HepG2 (cell line): ENCODE measurements around the gene PDLIM7. TPM values are rescaled to one million over a fixed set of nuclear protein-coding genes. Genes with fewer than 3 reads are reported as not detected.

Source experiments
- AHR ChIP-seq: IDR thresholded peaks from 2 replicates; pipeline ENCODE4 v1.6.1; 2018; ENCODE audit warnings: missing genetic modification reagents, missing compliant biosample characterization
- ATM ChIP-seq: fragments of 450-650 bp; IDR thresholded peaks from 2 replicates; pipeline ENCODE4 v1.7.1; 2017; ENCODE audit warnings: mild to moderate bottlenecking, borderline replicate concordance
- E2F1 ChIP-seq: sonication (generic); formaldehyde crosslinking; IDR thresholded peaks from 2 replicates; pipeline ENCODE4 v1.5.0; 2020; ENCODE audit warnings: missing genetic modification reagents
- HNRNPUL1 ChIP-seq: fragments of 200-400 bp; formaldehyde crosslinking; IDR thresholded peaks from 2 replicates; pipeline ENCODE4 v1.6.1; 2017; ENCODE audit warnings: low read depth, mild to moderate bottlenecking, low read length, moderate library complexity
- ISX ChIP-seq: sonication (generic); formaldehyde crosslinking; conservative IDR thresholded peaks from 2 replicates; pipeline ENCODE4 v1.5.0; 2020; ENCODE audit warnings: missing genetic modification reagents
- NFE2L2 ChIP-seq: fragments of 150-350 bp; IDR thresholded peaks from 2 replicates; pipeline ENCODE4 v1.6.1; 2014; ENCODE audit warnings: low read length
- RBM22 ChIP-seq: fragments of 200-400 bp; formaldehyde crosslinking; optimal IDR thresholded peaks from 2 replicates; pipeline ENCODE3; 2017; ENCODE audit warnings: mild to moderate bottlenecking, low read length, moderate library complexity
- RXRB ChIP-seq: IDR thresholded peaks from 2 replicates; pipeline ENCODE4 v1.6.1; 2016; ENCODE audit warnings: borderline replicate concordance, missing genetic modification reagents, missing compliant biosample characterization
- SAP130 ChIP-seq: IDR thresholded peaks from 2 replicates; pipeline ENCODE4 v1.6.1; 2016; ENCODE audit warnings: low read depth
- SP140L ChIP-seq: sonication (generic); formaldehyde crosslinking; IDR thresholded peaks from 2 replicates; pipeline ENCODE4 v1.4.0; 2020; ENCODE audit warnings: missing genetic modification reagents, borderline replicate concordance
- SP5 ChIP-seq: IDR thresholded peaks from 2 replicates; pipeline ENCODE4 v1.6.1; 2016; ENCODE audit warnings: low read depth, borderline replicate concordance
- TERF1 ChIP-seq: sonication (generic); formaldehyde crosslinking; IDR thresholded peaks from 2 replicates; pipeline ENCODE4 v1.8.0; 2022; ENCODE audit warnings: mild to moderate bottlenecking, missing genetic modification reagents, moderate library complexity
- ZBTB33 ChIP-seq: sonication (generic); formaldehyde crosslinking; IDR thresholded peaks from 2 replicates; pipeline ENCODE4 v1.4.0; 2020; ENCODE audit warnings: missing genetic modification reagents
- ZNF343 ChIP-seq: sonication (generic); formaldehyde crosslinking; IDR thresholded peaks from 2 replicates; pipeline ENCODE4 v1.4.0; 2020; ENCODE audit warnings: mild to moderate bottlenecking, missing genetic modification reagents
- ZNF550 ChIP-seq: sonication (generic); formaldehyde crosslinking; IDR thresholded peaks from 2 replicates; pipeline ENCODE4 v1.4.0; 2020; ENCODE audit warnings: mild to moderate bottlenecking, missing genetic modification reagents, borderline replicate concordance
- ZNF567 ChIP-seq: sonication (generic); formaldehyde crosslinking; IDR thresholded peaks from 2 replicates; pipeline ENCODE4 v1.8.1; 2023; ENCODE audit warnings: mild to moderate bottlenecking, missing genetic modification reagents, borderline replicate concordance
- ZSCAN25 ChIP-seq: sonication (generic); formaldehyde crosslinking; IDR thresholded peaks from 2 replicates; pipeline ENCODE4 v1.8.0; 2022; ENCODE audit warnings: mild to moderate bottlenecking, missing genetic modification reagents
- ZSCAN31 ChIP-seq: sonication (generic); formaldehyde crosslinking; IDR thresholded peaks from 2 replicates; pipeline ENCODE4 v1.5.0; 2020; ENCODE audit warnings: low read depth, mild to moderate bottlenecking, missing genetic modification reagents
- polyA plus RNA-seq, 8 experiments: library from polyadenylated mRNA; depleted of rRNA in 3 of 8; stranded (reverse) in 7 of 8; unstranded in 1 of 8; fragments of >200 nt; fragmentation: Illumina TruSeq in 4 of 8; extraction: Trizol in 4 of 8; gene quantifications; 2 replicates each; pipeline versions ENCODE4 v1.2.1 to v1.2.3, GENCODE V29; 2011 to 2016; ENCODE audit warnings: low read depth in 4 of 8, missing spikeins in 1 of 8, mixed read lengths in 1 of 8; ENCODE audit not compliant: insufficient read depth in 1 of 8
- total RNA-seq, 5 experiments: library from RNA; depleted of rRNA; stranded (reverse); fragments of >200 nt; fragmentation: Illumina TruSeq; extraction: Trizol; gene quantifications; 2 replicates each; pipeline ENCODE4 v1.2.3, GENCODE V29; 2016; ENCODE audit warnings: low read depth in 1 of 5
- TF ChIP-seq, protein P1 (sequence below): sonication (generic); formaldehyde crosslinking; IDR thresholded peaks from 2 replicates; pipeline ENCODE4 v1.9.0; 2021; ENCODE audit warnings: missing genetic modification reagents, mild to moderate bottlenecking, borderline replicate concordance
- TF ChIP-seq, protein P2 (sequence below): sonication (generic); formaldehyde crosslinking; IDR thresholded peaks from 2 replicates; pipeline ENCODE4 v1.4.0; 2020; ENCODE audit warnings: low read depth, missing genetic modification reagents

The PDLIM7 gene
- total and polyA plus RNA-seq, 2 of the 13 experiments (the other 11 are each of a cell fraction or from before 2014, with no cell fraction given), result 21.1 to 31.3 TPM

DNA sequence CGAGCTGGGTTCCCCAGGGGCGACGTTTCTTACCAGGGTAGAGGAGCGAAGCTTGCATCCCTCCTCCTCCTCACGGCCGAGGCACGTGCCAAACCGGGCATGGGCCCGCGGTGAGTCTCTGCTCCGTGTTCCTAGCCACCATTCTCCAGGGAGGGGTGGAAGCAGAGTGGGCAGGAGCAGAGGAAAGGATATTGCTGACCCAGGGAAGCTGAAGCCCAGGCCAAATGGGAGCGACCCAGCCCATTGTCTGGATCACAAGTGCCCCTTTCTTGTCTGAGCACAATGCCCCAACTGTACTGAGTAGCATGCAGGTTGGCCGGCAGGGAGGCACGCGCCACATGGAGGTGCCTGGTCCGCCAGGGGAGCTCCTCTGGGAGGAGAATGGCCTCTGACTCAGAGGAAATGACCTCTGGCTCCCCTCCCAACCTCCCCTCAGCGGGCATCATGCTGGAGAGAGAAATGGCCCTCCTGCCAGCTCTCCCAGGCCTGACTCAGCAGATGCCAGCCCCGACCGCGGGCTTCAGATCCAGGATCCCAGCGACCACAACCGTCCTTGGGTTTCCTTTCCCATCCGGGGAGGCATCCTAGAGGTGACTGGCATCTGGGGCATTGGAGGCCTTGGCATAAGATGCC is 49.7 kb downstream of the PDLIM7 start (continued):
- TF ChIP-seq, protein P1, sequence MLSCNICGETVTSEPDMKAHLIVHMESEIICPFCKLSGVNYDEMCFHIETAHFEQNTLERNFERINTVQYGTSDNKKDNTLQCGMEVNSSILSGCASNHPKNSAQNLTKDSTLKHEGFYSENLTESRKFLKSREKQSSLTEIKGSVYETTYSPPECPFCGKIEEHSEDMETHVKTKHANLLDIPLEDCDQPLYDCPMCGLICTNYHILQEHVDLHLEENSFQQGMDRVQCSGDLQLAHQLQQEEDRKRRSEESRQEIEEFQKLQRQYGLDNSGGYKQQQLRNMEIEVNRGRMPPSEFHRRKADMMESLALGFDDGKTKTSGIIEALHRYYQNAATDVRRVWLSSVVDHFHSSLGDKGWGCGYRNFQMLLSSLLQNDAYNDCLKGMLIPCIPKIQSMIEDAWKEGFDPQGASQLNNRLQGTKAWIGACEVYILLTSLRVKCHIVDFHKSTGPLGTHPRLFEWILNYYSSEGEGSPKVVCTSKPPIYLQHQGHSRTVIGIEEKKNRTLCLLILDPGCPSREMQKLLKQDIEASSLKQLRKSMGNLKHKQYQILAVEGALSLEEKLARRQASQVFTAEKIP (CRISPR knock-in tag), result no peak
- TF ChIP-seq, protein P2, sequence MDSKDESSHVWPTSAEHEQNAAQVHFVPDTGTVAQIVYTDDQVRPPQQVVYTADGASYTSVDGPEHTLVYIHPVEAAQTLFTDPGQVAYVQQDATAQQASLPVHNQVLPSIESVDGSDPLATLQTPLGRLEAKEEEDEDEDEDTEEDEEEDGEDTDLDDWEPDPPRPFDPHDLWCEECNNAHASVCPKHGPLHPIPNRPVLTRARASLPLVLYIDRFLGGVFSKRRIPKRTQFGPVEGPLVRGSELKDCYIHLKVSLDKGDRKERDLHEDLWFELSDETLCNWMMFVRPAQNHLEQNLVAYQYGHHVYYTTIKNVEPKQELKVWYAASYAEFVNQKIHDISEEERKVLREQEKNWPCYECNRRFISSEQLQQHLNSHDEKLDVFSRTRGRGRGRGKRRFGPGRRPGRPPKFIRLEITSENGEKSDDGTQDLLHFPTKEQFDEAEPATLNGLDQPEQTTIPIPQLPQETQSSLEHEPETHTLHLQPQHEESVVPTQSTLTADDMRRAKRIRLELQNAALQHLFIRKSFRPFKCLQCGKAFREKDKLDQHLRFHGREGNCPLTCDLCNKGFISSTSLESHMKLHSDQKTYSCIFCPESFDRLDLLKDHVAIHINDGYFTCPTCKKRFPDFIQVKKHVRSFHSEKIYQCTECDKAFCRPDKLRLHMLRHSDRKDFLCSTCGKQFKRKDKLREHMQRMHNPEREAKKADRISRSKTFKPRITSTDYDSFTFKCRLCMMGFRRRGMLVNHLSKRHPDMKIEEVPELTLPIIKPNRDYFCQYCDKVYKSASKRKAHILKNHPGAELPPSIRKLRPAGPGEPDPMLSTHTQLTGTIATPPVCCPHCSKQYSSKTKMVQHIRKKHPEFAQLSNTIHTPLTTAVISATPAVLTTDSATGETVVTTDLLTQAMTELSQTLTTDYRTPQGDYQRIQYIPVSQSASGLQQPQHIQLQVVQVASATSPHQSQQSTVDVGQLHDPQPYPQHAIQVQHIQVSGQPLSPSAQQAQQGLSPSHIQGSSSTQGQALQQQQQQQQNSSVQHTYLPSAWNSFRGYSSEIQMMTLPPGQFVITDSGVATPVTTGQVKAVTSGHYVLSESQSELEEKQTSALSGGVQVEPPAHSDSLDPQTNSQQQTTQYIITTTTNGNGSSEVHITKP (CRISPR knock-in tag), result peak; percentile 57; the same call in 1 of the 2 replicates
- TF ChIP-seq ZNF550 (CRISPR knock-in tag), result no peak
- TF ChIP-seq ZSCAN31, result 0 out of 2 replicates have a peak, but pooled peaks have one; percentile 43
- peak; percentile 92 for TF ChIP-seq SAP130
- peak; percentile 64 for TF ChIP-seq ZBTB33 (CRISPR knock-in tag)
- TF ChIP-seq ZSCAN25 (CRISPR knock-in tag), result no peak
- 0 out of 2 replicates have a peak, but pooled peaks have one; percentile 4 for TF ChIP-seq NFE2L2
- no peak for TF ChIP-seq ATM
- TF ChIP-seq RBM22, result peak; percentile 43
- no peak for TF ChIP-seq E2F1
- 0 out of 2 replicates have a peak, but pooled peaks have one; percentile 41 for TF ChIP-seq AHR (CRISPR knock-in tag)
- no peak for TF ChIP-seq ZNF567 (CRISPR knock-in tag)
- no peak for TF ChIP-seq HNRNPUL1
- TF ChIP-seq ZNF343 (CRISPR knock-in tag), result peak; percentile 95
- peak; percentile 67 for TF ChIP-seq RXRB
- TF ChIP-seq SP140L, result no peak
- no peak for TF ChIP-seq ISX
- peak; percentile 48; the same call in 1 of the 2 replicates for TF ChIP-seq SP5 (CRISPR knock-in tag)
- TF ChIP-seq TERF1, result no peak
